LNCAP (cell line): ENCODE measurements around the gene ABCC1.

Source experiments
- CTCF ChIP-seq: fragments of 450-650 bp; IDR thresholded peaks from 2 replicates; pipeline ENCODE4 v1.5.1; 2017; ENCODE audit warnings: mild to moderate bottlenecking

The ABCC1 gene

GRCh38 chr16:16075488-16076422, 126.3 kb downstream of the ABCC1 start:
- no peak for TF ChIP-seq CTCF

GRCh38 chr16:16076423-16076813, 127.0 kb downstream of the ABCC1 start:
- TF ChIP-seq CTCF = no peak

GRCh38 chr16:16080465-16081065, 131.1 kb downstream of the ABCC1 start:
- TF ChIP-seq CTCF = no peak

- no peak for TF ChIP-seq CTCF
Measured at GRCh38 chr16:16081141-16081540, 131.7 kb downstream of the ABCC1 start.

GRCh38 chr16:16082255-16082654, 132.8 kb downstream of the ABCC1 start:
- TF ChIP-seq CTCF = no peak

GRCh38 chr16:16083421-16084156, 134.2 kb downstream of the ABCC1 start:
- TF ChIP-seq CTCF = no peak

GRCh38 chr16:16084874-16085273, 135.5 kb downstream of the ABCC1 start:
- no peak for TF ChIP-seq CTCF
